GM13976 (cell line): Measurements from ENCODE around the gene OXER1.

ENCODE experiments used
- DNase-seq: peaks from one replicate; pipeline ENCODE4 v3.0.0; 2012; ENCODE audit warnings: low spot score
- CTCF ChIP-seq: IDR thresholded peaks from 2 replicates; pipeline ENCODE4 v1.5.1; 2012; ENCODE audit warnings: borderline replicate concordance, mild to moderate bottlenecking; ENCODE audit not compliant: insufficient read depth; ENCODE audit errors: extremely low read depth, missing control alignments, control extremely low read depth
- in situ Hi-C: fragments of 300-500 bp; cut with MboI; formaldehyde crosslinking; loops from one replicate; pipeline ENCODE4 v1.12.0; 2022; ENCODE audit warnings: low sequenced_read_pairs, mixed read lengths, inconsistent platforms; ENCODE audit not compliant: unreplicated experiment

The OXER1 gene

GRCh38 chr2:42771546-42772153 lies 7.7 kb upstream of the OXER1 start:
- in situ Hi-C loops = no loop called here
- TF ChIP-seq CTCF = no peak
- DNase-seq = no peak

- DNase-seq = peak; percentile 77
- peak; percentile 24 for TF ChIP-seq CTCF
- in situ Hi-C loops = no loop called here
These were observed 6.6 kb upstream of the OXER1 start for GRCh38 chr2:42770288-42771131.

- DNase-seq = peak; percentile 21
- in situ Hi-C loops = no loop called here
- TF ChIP-seq CTCF = no peak
These were observed 5.8 kb upstream of the OXER1 start for GRCh38 chr2:42769583-42770287.

- no peak for DNase-seq
- in situ Hi-C loops = no loop called here
- TF ChIP-seq CTCF = no peak
These were observed 4.8 kb upstream of the OXER1 start for GRCh38 chr2:42768706-42769256.

GRCh38 chr2:42767899-42768705 lies 4.2 kb upstream of the OXER1 start:
- TF ChIP-seq CTCF = no peak
- DNase-seq = peak; percentile 38
- in situ Hi-C loops = no loop called here
